HS-5 (cell line): ENCODE measurements around the gene FIGNL1.

ENCODE experiments used
- DNase-seq: peaks from one replicate; pipeline ENCODE4 v3.0.0-alpha.2; 2012; ENCODE audit warnings: low read depth

FIGNL1 gene

DNA sequence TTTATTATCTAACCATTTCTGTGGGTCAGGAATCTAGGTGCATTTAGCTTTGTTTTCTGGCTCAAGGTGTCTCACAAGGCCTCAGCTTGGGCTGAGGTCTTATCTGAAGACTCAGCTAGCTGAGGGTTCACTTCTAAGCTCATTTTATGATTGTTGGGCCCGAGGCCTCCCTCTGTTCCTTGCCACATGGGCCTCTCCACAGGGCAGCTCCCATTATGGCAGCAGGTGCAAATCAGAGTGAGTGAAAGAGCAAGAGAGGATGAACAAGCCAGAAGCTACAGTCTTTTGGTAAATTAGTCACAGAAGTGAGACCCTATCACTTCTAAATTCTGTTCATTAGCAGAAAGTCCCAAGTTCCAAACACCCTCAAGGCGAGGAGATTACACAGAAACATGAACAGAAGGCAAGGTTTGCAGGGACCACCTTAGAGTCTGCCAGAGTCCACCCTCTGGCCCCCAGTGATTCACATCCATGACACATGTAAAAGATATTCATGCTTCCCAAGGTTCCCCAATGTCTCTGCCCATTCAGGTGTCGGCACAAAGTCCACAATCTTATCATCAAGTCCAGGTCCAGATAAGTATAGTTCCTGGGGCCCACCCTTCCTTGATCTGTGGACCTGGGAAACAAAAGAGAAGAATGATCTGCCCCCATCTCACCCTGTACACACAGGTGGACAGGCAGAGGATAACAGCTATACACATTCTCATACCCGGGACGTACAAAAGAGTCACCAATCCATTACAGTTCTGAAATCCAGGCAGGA, 23.7 kb downstream of the FIGNL1 start:
- DNase-seq, result no peak

DNA sequence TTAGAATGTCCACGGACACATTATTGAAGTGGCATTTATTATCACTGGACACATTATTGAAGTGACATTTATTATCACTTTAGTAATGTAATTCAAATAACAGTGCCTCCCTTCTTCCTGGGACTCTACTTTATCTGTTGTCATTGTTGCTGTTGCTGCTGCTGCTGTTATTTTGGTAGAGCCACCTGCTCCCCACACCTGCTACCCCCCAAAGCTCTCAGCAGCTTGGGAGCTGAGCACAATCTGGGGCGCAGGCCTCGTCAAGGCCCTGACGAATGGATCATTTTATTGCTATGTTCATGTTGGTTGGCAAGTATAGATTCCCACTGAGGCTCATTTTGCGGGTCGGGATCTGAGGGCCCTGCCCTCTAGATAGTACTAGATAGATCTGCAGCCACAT, 24.8 kb downstream of the FIGNL1 start:
- DNase-seq, result no peak

DNA sequence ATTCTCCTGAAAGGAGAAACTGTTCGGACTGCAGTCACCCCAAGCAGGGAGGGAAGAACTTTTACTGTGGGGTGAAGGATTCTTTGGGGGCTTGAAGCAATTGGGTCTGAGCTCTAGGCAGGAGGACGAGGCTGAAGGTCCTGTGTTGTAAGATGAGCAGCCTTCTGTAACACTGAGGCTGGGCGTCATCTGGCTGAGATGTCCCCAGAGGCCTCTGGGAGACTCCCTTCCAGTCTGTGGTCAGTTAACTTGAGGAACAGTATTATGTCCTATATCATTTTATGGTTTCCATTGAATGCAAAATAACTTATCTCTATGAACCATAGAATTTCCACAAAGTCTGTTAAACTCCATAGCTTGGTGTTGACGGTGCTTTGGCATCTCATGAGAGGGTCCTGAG, 26.3 kb downstream of the FIGNL1 start:
- DNase-seq, result no peak

DNA sequence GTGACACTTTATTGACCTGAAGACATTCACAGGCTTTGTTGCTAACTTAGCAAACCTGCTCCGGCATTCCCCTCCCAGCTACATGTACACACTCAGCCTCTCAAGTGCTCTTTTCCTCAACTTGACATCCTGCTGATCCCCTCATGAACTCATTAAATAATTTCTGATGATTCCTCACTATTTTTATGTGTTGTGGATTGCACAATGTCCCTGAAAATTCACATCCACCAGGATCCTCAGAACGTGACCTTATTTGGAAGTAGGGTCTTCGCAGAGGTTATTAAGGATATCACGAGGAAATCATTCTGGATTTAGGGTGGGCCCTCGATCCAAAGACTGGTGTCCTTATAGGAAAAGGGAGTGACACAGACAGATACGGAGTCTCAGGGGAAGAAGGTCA, 27.3 kb downstream of the FIGNL1 start:
- no peak for DNase-seq

DNA sequence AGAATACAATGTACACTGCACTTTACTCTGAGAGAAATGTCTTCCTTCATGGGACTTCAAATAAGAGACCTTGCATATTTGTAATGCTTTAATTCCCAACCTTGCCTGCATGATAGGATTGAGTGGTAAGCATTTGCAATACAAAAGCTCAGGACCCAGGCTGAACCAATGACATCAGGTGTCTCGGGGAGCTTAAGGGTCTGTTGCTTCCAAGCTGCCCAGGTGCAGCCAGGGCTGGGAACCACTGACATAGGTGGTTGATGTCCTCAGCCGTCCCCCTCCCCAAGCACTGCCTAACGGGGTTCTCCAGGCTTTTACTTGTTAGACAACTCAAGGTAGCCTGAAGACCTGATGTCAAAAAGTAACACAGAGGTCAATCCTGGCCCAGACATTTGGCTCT, 29.1 kb downstream of the FIGNL1 start:
- DNase-seq, result no peak

DNA sequence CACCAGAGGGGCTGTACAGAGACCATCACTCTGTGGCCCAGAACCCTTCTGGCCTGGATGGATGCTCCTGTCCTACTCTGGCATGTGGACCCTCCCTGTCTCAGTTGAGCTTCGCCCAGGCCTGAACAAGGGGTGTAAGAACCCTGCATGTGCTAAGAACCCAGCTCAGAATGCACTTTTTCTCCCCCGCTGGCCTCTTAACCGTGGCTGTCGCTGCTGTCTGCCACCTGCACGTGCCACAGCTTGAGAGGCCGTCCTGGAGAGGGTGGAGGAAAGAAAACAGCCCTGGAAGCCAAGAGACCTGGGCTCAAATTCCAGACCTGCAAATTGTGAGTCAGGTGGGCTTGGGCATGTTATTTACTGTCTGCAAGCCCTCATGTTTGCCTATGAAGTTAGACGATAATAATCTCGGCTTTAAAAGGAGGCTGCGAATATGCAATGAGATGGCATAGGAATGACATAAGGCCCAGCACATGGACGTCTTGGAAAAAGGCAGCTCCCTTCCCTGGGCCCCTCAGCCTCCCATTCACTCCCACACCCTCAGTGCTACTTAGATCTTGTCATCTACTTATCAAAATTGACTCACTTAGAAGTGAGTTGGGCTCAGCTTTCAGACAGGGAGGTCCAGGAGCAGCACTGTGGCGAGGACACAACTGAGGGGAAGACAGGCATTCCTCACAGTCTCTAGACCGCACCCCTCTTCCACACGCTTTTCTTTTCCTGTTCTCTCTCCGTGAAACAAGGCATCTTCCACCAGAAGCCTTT, 31.4 kb downstream of the FIGNL1 start:
- DNase-seq, result no peak

DNA sequence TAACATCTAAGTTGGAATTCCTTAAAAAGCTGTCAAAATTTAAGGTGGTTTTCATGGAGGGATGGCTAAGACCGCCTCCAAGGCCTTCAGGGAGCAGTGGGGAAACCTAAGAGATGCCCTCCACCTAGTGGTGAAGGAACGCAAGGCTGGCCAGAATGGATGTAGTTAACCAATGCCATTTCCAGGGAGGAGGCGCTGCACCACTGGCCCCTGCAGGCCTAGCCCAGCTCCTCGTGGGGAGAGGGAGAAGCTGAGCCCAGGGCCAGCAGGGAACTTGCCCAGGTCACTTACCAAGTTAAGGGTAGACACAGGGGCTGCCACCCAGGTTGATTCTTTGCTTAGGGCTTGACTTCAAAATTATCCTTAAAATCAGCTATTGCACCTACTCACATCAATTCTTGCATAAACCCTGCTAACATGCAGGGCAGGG, 32.0 kb downstream of the FIGNL1 start:
- DNase-seq, result peak; percentile 40

DNA sequence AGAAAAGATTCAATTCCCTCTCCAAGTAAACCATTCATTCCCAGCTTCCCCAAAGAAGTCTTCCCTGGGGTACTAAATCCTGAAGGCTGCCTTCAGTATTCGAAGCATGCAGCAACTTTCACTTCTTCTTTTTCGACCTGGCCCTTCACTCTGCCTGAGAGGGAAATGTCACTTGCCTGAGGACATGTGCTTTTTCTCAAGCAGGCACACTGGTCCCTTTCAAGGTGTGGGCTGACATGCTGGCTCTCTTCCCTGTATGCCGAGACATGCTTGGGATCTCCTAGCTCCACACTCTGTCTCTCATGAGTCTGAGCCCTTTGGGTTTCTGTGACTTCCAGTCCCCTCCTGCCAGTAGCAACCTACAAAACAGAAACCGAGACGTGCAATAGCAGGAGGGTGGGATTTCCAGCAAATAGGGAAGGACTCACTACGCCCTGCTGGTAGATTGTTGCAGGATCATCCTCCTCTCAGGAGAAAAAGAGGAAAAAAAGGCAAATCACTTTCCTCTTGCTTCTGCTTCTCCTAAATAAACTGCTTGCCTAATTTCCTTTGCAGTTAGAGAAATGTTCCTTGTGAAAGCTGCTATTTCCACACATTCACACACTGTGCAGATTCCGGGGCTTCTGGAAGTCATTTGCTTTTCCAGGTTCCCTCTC, 33.5 kb downstream of the FIGNL1 start:
- DNase-seq, result no peak

DNA sequence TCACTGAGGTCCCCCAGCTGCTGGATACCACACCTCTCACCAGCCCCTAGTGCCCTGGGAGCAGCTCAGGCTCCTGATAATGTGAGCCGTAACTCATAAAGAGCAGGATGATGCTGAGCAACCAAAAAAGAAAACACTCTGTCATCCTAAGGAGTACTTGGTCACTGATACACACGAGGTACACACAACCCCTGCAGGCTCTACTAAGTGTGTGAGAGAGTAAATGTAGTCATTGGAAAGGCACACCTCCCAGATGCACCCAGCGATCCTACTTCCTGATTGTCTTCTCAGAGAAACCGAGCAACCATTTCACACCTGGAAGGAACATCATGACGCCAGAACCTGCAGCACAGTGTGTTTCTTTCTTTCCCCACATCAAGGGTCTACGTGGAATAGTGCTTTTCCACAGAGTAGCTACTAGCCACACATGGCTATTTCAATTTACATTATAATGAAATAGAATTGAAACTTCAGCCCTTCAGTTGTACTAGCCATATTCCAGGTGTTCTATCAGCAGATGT, 34.2 kb downstream of the FIGNL1 start:
- DNase-seq, result no peak

DNA sequence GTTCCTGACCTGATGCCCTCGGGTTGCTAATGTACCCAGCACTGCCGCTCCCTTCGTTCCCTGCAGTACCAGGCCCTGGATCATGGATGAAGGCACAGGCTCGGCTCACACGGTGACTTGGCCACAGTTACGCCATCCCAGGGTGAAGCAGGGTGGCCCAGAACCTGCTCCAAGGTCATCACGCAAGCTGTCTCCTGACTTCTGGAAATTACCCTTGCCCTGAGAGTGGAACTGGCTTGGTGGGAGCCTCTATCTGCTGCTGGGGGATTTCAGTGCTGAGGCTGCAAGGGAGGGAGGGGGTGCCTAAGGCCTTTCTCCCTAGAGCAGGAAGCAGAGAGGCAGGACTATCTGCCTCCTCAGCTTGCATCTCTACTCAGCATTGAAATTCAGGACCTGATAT, 36.6 kb downstream of the FIGNL1 start:
- DNase-seq, result no peak

DNA sequence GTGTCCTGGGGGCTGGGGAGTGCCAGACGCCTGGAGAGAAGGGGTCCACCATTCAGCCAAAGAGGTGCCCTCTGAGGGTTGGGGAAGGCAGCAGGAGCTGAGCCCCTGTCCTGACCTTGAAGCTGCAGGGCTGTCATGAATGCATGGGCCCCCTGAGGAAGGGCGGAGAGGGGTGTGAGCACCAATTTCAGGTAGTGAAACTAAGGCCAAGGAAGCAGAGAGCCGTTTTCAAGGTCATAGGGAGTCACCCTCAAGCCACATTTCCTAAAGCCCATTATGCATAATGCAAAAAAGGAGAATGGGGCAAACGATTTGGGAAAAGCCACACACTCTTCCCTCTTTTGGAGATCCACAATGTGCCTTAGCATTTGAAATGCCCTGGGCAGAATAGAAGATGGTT, 37.2 kb downstream of the FIGNL1 start:
- no peak for DNase-seq

DNA sequence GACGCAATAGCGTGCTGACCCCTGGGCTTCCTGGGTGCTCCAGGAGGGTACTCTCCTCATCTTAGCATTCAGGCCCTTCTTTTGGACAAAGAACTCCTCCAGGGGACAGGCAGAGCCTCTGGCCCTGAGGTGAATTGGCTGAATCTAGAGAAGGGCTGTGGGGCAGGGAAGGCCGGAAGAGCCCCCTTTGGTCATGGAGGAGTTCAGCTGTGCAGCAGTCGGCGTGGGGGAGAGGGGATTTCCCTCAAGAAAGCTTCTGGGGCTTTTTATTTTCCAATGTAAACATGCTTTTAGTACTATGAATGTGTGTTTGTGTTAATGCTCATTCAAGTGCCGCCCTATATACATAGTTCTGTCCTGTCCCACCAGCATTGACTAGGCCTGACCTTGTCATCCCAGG, 38.8 kb downstream of the FIGNL1 start:
- no peak for DNase-seq

DNA sequence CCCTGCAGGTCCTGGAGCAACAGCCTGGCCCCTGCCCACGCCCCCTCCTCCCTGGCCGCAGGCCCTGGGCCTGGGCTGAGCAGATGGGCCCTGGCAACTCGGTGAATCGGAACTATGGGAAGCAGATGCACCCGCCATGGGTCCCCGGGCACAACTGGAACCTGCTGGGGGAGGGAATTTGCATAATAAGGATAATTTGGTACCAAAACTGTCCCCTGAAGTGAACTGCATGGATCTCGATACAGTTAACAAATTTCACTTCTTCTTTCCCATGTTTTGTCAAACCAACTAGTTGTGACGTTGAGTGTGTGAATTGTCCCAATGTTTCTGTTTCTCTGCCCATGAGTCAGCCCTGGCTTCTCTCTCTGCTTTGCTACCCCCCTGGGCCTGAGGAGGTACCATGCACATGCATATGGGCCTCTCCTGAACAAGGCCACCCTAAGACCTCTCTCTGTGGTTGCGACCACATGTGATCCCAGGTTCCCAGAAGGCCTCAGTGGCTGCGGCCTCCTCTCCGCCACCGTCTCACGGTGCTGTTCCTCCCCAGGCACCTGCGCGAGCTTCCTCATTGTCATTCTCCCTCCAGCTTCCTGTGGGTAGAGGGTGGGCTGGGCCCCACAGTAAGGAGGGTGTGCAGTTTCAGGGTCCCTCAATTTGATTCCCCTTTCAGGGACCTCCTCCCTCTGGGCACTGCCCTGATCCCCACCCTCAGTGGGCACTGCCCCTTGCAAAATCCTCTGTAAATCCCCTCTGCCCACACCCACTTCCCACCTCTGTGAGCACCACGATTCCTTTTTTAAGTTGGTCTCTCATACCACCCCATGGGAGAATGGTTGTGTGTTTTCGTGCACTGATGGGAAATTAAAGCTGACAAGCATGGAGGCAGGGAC, 40.0 kb downstream of the FIGNL1 start:
- no peak for DNase-seq

DNA sequence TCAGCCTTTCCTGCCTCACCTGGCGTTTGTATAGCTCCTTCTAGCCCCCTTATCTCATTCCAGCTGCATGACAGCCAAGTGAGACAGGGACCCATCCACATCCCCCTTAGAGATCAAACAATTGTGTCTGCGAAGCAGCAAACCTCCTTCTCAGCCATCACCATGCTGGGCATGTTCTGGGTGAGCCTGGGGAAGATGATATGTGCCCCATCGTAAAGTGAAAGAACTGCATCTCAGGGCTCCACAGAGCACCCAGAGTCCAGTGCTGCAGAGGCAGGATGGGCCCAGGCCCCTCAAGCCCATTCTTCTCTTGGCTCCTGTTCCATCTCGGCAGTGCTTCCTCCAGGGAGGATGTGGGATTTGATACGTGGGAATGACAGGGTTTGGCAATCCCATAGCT, 43.2 kb downstream of the FIGNL1 start:
- no peak for DNase-seq

DNA sequence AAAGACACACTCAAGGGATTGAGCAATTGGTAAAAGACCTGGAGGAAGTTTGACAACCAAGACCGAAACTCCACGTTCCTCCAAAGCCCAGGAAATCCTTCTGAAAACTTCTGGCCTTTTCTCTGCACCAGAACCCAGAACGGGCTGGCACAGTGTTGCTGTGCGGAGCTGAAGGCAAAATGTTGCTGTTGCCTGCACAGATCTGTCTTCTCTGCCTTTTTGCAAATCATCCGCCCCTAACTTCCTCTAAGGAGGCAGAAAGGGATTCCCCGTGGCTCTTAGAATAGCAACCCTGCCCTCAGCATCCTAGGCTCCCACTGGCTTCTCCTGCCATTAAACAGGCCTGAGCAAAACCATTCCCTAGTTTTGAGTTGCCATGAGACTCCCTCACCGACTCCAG, 44.9 kb downstream of the FIGNL1 start:
- no peak for DNase-seq

DNA sequence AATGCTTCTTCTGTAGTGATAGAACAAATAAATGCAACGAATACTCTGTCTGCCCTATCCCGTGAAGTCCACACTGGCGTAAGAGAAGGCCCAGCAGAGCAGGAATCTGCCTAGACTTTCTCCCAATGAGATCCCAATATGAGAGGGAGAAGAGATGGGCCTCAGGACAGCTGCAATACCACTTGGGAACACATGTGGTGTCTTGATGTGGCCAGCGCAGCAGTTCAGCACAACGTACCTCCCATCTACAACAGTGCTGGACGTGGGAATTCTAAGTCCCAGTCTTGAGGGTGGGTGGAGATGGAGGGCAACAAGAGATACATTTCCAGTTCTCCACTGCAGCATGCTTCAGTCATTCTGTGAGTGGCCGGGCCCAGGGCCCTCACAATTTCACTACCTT, 45.8 kb downstream of the FIGNL1 start:
- DNase-seq, result no peak

DNA sequence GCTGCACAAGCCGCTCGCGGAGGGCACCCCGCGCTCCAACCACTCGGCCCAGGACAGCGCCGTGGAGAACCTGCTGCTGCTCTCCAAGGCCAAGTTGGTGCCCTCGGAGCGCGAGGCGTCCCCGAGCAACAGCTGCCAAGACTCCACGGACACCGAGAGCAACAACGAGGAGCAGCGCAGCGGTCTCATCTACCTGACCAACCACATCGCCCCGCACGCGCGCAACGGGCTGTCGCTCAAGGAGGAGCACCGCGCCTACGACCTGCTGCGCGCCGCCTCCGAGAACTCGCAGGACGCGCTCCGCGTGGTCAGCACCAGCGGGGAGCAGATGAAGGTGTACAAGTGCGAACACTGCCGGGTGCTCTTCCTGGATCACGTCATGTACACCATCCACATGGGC, 50.0 kb downstream of the FIGNL1 start:
- no peak for DNase-seq

DNA sequence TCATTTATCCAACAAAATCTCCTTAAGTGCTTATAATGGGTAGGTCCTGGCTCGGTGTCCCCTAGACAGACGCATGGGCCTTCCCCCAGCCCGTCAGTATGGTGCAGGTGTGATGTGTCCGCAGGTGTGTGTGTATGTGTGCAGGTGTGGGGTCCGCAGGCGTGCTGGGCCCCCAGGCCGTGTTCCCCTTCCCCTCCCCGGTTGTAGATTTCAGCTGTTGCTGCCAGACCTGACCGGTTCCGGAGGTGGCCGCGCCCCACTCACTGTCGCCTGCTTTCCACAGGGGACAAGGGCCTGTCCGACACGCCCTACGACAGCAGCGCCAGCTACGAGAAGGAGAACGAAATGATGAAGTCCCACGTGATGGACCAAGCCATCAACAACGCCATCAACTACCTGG, 50.5 kb downstream of the FIGNL1 start:
- DNase-seq, result no peak

DNA sequence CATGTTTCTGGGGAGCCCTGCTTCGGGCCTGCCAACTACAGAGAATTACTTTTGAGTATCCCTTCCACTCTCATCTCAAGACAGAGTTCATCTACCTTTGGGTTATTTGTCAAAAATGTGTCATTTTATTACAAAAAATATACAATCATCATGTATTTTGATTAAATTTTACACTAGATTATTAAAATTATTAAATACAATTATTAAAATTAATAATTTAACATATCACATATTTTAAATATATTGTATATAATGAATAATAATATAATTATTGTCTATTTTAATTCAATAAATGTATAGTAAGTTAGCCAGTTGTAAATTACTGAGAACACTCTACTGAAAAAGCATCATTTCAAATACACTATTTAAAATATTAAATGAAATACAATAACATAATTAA, 50.9 kb downstream of the FIGNL1 start:
- no peak for DNase-seq

DNA sequence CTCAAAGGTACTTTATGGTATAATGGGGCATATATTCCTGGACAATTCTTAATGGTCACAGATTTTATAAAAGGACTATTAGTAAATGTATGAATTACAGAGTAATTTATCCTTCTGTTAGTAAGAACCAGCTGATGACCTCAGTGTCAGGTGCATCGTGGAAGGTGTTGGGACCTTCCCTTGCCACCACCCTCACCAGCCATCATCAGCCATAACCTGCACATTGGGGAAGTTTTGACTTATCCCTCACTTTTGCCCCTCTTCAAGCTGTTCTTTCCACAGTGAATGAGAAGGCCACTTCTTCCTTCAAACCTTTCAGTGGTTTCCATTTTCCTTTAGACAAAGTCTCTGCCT, 52.2 kb downstream of the FIGNL1 start:
- no peak for DNase-seq

DNA sequence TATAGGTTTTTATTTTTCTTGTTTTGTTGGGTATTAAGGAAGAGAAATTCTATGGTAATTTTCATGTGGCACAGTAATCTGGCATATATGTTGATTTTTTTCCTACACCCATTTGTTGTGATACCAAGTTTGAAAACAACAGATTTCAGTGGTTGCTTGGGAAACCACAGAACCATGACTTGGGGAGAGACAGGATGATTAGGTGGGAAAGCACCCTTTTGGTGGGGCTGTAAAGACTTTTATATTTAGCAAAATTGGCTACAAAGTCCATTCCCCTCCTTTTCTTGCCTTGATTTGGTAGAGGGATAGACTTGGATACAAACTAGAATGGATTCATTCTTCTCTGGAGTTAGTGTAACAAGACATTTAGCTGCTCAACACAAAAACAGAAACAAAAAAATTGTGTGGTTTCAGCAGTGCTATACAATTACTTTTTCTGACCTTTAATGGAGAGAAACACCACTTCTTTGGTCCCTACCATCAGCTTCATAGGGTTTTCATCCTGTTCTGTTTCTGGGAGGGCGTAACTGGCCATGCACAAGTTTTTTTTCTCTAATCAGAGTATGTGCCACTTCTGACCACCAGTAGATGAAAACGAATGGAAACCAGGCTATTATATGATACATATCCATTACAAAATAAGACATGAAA, 52.7 kb downstream of the FIGNL1 start:
- no peak for DNase-seq

DNA sequence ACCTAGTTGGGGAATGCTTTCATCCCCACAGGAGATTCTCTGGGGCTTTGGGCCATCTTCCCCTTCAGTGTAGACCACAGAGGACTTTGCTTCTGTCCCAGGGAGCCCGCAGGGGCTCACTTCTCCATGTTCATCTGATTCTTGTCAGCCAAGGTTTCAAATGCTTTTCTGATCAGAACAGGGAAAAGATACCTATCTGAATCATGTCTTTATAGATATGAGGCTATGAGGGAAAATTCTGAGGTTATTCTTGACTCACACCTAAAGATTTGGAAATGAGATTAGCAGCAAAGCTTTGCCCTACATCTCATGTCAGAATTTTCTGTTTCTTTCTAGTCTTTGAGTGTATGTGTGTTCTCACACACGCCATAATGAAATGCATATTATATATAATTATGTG, 53.3 kb downstream of the FIGNL1 start:
- no peak for DNase-seq
